ENCODE results near the gene ANKRD10. TPM values are rescaled to one million over a fixed set of nuclear protein-coding genes. Genes with fewer than 3 reads are reported as not detected.

The ANKRD10 gene
- total and polyA plus RNA-seq, 2 experiments from 2014 or later: 250 to 277 TPM

GRCh38 chr13:110832205-110832479, 82.7 kb downstream of the ANKRD10 start:
- no peak for TF ChIP-seq JUNB (IDR thresholded peaks at IDR 0.05; ENCODE audit: unreplicated experiment)
- no peak for TF ChIP-seq CTCF (conservative IDR thresholded peaks at IDR 0.05; ENCODE audit: low read depth in 2 of 2)
- TF ChIP-seq CREB1 (CRISPR knock-in tag; IDR thresholded peaks at IDR 0.05; ENCODE audit: low read depth): no peak
- TF ChIP-seq STAT1 (IDR thresholded peaks at IDR 0.05; ENCODE audit: unreplicated experiment): no peak
- no peak for TF ChIP-seq REST (IDR thresholded peaks at IDR 0.05; ENCODE audit: unreplicated experiment)
- TF ChIP-seq POLR2AphosphoS5 (IDR thresholded peaks at IDR 0.05; ENCODE audit: low read depth): no peak
- no peak for TF ChIP-seq ETS1 (IDR thresholded peaks at IDR 0.05)
- no peak for TF ChIP-seq EZH2phosphoT487 (IDR thresholded peaks at IDR 0.05; ENCODE audit: unreplicated experiment)
- no peak for TF ChIP-seq ZNF114 (CRISPR knock-in tag; IDR thresholded peaks at IDR 0.05)
- TF ChIP-seq NANOG (IDR thresholded peaks at IDR 0.05; ENCODE audit: borderline replicate concordance): no peak
- TF ChIP-seq ZNF331 (CRISPR knock-in tag; IDR thresholded peaks at IDR 0.05; ENCODE audit: low read depth): no peak
- TF ChIP-seq ZNF462 (CRISPR knock-in tag; IDR thresholded peaks at IDR 0.05): no peak
- TF ChIP-seq EZH2 (IDR thresholded peaks at IDR 0.05; ENCODE audit: low read depth, unreplicated experiment): no peak
- no peak overlapping the region for H2AFZ ChIP-seq
- ATAC-seq (no peak), DNase-seq (ENCODE audit: low spot score) (no peak)
- Mint-ChIP-seq H3K9me3 (peaks cover 2% of the 10 kb centered on the region; the same call in 1 of the 3 replicates), H3K4me3 (no peak overlapping the region; the same call in 2 of the 3 replicates), H3K27me3 (ENCODE audit: insufficient read depth, low read depth, poor library complexity) (peaks cover 3% of the 10 kb centered on the region), H3K4me1 (peaks cover 14% of the 10 kb centered on the region; the same call in 2 of the 3 replicates), H3K36me3 (ENCODE audit: low read depth) (no peaks in the 10 kb centered on the region), H3K27ac (no peak overlapping the region)
- no peak overlapping the region for H3K4me2 ChIP-seq
- no peak overlapping the region for H3K4me3 ChIP-seq
- H3K9me2 ChIP-seq (ENCODE audit: insufficient read depth): 0 out of 2 replicates have a peak, but pooled peaks cover 8% of the 10 kb centered on the region
- H3K27ac ChIP-seq (ENCODE audit: low read depth): no peak overlapping the region
- no peaks in the 10 kb centered on the region for H3K27me3 ChIP-seq (ENCODE audit: insufficient read depth)
- H3F3A ChIP-seq (replicated peaks; ENCODE audit: low read depth): no peaks in the 10 kb centered on the region
- H3K79me2 ChIP-seq (replicated peaks; ENCODE audit: insufficient read depth): no peaks in the 10 kb centered on the region
- H3K4me1 ChIP-seq (ENCODE audit: insufficient read depth): no peaks in the 10 kb centered on the region
- H4K20me1 ChIP-seq (replicated peaks; ENCODE audit: insufficient read depth): no peaks in the 10 kb centered on the region
- no peaks in the 10 kb centered on the region for H3K36me3 ChIP-seq (ENCODE audit: insufficient read depth)
